ENCODE results near the gene ATN1.

The ATN1 gene

DNA sequence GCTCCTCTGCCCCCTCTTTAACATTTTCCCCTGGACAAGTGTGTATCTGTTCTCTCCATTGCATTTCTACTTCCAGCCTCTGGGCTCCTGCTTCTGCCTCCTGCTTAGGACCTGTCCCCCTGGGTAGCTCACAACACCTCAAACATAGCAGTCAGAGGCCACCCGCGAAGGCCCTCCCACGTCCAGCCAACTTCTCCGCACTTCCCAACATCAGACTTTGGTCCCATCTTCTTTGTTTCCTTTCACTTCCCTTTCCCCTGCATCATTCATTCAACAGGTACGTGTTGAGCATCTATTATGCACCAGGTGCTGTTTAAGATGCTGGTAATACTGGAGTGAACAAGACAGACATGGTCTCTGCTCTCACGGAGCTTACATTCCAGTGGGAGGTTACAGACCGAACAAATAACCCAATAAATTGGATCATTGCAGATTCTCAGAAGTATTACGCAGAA lies 19.2 kb downstream of the ATN1 start:
- no peak for DNase-seq

DNA sequence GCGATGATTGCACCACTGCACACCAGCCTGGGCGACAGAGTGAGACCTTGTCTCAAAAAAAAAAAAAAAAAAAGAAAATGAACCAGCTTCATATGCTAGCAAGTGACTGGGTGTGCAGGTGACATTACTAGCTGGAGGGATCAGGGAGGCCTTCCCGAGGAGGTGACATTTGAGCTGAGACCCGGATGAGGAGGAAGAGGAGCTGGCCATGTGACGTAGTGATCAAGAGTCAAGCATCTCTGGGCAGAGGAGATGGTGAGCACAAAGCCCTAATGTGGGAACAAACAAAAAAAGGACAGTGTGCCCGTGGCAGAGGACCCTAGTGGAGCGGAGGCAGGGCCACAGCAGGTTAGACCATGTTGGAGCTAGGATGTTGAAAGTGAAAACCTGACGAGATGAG lies 19.9 kb downstream of the ATN1 start:
- DNase-seq, result no peak

DNA sequence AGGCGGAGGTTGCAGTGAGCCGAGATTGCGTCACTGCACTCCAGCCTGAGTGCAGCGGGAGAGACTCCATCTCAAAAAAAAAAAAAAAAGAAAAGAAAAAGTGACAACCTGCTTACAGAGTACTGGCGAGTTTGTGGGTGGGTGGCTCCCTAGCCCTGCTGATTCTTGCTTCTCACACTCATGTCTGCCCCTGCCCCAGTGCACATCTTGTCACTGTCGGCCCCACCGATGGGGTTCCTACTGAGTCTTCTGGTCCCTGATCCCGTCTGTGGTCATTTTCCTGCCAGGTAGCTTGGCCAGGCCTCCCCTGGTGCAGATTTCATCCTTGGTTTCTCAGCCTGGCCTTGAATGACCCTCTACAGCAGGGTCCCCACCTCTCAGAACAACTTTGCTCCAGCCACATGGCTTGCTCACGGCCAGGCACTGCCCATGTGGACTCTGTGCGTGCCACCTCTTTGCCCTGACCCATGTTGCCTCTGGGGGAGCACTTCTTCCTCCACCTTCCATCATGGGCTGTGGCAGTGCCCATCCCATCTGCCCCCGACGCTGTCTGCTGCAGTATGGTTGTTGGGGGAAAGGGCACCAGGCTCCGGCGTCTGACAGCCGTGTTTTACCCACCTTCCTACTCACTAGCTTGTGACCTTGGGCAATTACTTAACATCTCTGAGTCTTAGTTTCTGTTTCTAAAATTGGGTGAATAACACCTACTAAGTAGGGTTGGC lies 21.3 kb downstream of the ATN1 start:
- peak; percentile 54 for DNase-seq

DNA sequence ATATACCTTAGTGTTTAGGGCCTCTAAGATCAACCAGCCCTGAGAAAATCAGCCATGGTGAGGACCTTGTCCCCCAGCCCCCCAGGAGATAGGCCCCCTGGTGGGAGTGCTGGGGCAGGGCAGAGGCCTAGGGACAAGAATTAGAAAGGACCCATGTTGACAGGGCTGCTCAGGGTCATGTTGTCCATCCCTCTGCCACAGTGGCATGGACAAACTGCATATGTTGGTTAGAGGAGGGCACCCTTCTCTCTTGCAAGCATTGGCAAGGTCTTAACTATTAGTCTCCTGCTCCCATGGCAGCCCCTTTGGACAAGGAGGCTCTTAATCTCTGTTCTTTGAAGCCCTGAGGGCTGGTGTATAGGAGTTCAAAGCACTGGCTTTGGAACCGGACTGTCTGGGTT lies 22.6 kb downstream of the ATN1 start:
- peak; percentile 47 for DNase-seq

DNA sequence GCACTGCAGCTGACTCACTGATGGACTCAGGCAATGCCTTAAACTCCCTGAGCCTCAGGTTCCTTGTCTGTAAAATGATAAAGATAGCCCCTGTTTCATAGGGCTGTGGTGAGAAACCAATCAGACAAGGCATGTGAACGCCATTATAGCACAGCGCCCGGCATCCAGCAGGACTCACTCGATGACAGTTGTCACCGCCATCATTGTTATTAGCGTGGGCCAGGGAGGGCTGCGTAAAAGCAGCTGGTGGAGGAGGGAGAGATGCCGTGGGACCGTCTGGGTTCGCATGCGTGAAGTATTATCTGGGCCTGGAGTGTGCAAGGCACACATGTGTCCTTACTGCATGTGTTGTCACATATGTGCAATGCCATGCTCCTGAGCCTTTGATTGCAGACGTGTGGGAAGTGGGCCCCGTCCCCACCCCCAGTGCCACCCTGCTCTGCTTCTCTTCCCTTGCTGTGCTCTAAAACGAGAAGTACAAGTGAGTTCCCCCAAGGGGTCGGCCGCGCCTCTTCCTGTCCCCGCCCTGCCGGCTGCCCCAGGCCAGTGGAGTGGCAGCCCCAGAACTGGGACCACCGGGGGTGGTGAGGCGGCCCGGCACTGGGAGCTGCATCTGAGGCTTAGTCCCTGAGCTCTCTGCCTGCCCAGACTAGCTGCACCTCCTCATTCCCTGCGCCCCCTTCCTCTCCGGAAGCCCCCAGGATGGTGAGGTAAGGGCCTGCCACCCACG lies 23.2 kb downstream of the ATN1 start, which contains the start of gene PTPN6:
Gene PTPN6 (plus strand): TSS at position 546 of the 730 bp plus-strand sequence. CDS start 157 bp downstream, at position 703.
- DNase-seq, result peak; percentile 76

DNA sequence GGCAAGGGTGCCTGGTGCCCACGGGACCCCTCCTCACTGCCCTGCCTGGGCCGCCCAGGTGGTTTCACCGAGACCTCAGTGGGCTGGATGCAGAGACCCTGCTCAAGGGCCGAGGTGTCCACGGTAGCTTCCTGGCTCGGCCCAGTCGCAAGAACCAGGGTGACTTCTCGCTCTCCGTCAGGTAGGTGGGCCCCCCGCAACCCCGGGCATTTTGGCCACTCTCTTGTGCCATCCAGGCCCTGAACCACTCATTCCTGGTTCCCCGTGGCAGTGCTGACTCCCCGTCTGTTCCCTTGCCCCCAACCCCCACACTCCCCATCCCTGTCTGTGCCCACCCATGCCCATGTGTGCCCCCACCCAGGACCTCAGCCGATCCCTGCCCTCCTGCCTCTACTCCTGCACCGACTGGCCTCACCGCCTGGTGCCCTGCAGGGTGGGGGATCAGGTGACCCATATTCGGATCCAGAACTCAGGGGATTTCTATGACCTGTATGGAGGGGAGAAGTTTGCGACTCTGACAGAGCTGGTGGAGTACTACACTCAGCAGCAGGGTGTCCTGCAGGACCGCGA lies 23.9 kb downstream of the ATN1 start:
- peak; percentile 49 for DNase-seq

DNA sequence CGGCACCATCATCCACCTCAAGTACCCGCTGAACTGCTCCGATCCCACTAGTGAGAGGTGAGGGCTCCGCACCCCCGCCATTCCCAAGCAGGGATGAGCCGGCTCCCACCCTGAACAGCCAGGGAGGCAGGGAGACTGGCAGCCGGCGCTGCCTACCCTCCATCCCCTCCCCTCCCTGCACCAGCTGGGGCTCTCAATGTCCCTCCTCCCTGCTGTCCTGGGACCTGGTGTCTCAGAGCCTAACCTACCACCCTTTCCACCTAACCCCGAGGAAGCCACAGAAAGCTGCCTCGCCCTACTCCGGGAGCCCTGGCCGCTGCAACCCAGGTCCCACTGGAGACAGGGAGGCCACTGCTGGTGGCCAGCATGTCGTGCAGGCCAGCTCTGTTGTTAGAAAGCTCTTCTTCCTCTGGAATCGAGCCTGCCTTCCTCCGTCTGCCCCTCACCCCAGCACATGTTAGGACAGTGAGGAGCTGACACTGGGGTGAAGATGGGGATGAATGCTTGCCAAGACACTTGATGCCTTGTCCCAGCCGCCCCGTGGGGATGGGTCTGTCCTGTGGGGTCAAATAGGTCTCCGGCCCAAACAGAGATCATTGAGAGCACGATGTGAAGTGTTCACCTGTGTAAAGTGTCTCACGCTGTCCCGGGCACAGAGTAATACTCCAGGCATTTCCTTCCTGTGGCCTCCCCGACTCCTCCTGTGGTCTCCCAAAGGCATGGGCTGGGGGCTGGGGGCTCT lies 24.5 kb downstream of the ATN1 start:
- peak; percentile 40 for DNase-seq

DNA sequence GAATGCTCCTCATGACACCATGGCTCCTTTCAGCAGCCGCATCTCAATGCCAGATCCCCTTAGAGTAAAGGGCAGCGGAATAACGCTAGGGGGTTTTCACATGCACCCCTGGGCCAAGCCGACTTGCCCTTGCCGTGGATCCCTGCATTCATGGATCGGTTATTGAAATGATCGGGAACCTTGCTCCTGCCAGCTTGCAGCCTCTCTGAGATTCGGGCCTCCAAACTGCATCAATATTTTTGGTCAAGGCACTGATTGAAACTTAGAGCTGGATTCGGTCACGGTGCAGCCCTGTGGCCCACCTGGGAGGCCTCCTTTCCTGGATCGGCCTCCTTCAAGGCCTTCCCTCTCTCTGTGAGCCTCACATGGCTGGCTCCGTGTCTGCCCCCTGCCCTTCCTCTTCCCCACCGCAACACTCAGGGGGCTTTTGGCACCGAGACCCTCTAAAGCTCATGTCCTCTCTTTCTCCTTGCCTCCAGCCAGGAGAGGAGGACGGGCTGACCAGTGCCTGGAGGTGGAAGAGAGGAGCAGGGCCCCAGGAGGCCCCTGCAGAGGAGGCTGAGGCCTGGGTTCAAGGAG lies 25.2 kb downstream of the ATN1 start:
- no peak for DNase-seq

DNA sequence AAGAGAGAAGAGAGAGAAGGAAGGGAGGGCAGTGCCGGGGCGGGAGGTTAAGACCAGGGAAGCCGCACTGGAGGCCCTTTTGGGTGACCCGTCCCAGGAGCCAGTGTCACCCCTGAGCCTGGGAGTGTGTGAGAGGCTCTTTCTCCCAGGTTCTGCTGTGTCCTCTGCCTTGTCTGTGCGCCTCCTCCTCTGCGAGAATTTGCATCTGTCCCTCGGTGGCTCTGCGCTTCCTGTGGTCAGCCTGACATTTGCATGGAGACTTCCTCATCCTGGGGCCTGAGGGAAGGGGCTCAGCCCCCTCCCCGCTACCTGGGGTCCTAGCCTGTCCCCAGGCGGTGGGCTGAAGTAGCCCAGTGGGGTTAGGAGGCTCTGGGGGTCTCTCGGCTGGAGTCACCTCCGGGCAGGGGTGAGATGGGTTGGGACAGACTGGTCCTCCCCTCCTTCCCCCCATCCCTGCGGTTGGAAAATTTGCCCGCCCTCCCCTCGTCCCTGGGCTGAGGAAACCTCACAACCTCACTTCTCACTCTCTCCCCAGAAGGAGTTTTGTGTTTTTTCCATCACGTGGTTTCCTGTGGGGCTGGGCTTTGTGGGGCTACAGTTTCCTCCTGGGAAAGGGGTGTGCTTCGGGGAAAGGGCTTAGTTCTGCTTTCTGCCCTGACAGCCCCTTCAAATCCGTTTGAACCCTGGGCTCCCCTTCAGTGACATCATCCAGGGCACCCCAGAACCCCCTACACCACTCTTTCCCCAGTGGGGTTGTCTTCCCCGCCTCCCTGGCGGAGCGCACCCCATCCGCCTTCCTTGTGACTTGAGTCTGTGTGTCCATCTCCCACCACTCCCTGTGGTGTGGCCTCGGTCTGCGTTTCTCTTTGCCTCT lies 25.9 kb downstream of the ATN1 start:
- DNase-seq, result peak; percentile 70

DNA sequence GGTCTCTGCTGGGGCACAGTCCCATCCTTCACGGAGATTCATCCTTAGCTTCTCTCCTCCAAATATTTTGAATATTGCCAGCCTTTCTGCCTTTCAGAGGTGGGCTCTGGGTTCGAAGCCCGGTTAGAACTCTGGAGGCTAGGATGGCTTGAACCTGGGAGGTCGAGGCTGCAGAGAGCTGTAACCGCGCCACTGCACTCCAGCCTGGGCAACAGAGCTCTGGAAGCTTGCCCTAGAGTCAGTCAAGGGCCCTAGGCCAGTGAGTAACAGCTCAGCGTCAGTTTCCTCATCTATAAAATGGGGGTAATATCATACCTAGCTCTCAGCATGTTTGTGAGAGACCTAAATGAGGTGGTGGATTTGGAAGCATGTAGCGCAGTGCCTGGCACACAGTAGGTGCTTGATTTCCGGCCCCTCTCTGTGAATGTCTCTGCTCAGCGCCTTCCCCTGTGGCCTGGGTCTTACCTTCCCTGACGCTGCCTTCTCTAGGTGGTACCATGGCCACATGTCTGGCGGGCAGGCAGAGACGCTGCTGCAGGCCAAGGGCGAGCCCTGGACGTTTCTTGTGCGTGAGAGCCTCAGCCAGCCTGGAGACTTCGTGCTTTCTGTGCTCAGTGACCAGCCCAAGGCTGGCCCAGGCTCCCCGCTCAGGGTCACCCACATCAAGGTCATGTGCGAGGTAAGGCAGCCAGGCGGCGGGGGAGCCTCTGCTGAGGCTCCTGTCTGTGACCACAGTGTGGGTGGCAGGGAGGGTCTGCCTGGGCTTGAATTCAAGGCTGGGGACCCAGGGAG lies 26.8 kb downstream of the ATN1 start:
- no peak for DNase-seq

DNA sequence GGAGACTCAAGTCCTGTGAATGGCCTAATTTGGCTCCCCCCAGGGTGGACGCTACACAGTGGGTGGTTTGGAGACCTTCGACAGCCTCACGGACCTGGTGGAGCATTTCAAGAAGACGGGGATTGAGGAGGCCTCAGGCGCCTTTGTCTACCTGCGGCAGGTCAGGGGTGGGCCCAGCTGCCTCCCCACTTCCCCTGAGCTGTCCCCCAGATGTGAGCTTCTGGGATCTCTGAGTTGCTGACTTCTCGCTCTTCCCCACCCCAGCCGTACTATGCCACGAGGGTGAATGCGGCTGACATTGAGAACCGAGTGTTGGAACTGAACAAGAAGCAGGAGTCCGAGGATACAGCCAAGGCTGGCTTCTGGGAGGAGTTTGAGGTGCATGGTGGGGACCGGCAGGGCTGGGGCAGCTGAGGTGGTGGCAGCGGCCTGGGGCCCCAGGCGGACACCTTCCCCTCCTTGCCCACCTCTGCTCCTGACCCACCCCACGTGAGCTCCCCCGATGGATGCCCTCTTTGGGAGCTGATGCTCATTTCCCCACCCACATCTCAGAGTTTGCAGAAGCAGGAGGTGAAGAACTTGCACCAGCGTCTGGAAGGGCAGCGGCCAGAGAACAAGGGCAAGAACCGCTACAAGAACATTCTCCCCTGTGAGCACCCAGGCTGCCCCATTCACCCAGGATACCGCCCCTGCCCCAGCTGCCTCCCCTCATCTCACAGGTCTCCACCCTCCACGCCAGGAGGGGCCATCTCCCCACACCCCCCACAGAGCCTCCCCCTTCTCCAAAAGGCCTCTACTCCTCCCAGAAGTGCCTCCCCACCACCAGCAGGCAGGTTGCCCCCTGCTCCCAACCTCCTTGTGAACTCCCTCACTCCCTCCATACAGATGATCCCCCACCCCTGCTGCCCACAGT lies 27.6 kb downstream of the ATN1 start:
- DNase-seq, result no peak

DNA sequence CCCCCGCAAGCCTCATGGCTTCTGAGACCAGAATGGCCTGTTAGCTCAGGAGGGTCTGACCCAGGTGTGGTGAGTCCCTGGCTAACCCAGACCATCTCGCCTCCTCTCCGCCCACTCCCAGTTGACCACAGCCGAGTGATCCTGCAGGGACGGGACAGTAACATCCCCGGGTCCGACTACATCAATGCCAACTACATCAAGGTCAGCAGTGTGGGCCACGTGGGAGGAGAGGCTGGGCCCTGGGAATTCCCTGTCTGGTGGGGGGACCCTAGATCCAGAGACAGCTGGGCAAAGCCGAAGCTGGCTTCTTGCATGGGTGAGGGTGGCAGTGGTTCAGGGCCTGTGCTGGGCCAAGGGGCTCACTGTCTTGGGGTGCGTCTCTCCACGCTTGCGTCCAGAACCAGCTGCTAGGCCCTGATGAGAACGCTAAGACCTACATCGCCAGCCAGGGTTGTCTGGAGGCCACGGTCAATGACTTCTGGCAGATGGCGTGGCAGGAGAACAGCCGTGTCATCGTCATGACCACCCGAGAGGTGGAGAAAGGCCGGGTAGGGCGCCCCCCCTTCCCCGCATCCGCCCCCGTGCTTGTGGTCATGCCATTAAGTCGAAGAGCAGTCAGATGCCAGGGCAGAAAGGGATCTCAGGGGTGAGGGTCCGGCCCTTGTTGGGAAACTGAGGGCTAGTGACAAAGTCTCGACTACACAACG lies 28.4 kb downstream of the ATN1 start:
- DNase-seq, result no peak

DNA sequence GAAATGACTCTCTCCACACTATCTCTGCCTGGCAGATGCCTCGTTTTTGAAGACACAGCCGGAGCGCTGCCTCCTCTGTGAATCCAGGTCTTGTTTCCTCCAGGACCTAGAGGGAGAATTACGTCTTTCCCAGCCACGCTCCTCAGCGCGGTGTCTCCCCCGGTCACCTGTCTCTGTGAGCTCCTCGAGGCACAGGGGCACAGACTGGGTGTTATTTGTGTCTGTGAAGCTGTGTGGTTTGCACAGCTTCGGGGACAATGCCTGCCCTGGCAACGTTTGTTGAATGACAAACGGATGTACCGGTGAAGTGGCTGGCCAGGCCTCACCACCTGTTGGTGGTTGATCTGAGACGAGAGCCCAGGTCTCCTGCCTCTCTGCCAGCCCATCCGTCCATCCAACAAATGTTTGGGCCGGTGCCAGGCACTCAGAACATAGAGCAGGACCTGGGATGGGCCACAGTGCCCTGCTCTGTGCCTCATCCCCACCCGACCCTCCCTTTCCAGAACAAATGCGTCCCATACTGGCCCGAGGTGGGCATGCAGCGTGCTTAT lies 29.5 kb downstream of the ATN1 start:
- DNase-seq, result peak; percentile 39

DNA sequence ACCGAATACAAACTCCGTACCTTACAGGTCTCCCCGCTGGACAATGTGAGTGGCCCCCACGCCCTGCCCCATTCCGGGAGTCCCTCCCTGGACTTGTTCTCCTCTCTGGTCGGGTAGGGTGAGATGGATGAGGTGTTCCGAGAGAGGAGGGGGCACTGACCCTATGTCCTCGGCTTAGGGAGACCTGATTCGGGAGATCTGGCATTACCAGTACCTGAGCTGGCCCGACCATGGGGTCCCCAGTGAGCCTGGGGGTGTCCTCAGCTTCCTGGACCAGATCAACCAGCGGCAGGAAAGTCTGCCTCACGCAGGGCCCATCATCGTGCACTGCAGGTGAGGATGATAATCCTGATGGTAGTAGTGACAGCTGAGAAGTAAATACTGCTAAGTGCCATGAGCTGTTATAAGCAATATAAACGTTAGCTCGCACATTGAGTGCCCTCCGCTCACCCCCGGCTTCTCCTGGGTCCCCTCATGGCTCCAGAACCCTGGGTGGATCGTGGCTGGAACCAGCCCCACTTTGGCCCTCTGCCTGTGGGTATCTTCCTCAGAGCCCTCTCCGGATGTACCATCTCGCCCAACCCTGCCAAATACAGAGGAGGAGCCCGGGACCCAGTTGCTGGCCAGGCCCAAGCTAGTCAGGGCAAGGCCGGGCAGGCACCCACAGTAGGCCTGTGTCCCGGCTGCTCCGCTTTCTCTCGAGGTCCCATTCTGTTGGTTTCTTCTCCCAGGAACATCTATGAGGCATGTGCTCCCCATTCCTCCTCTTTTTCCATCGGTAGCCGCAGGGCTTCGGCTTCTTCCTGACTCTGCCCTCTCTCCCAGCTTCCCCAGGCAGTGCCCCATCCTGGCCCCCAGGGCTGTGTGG lies 30.2 kb downstream of the ATN1 start:
- DNase-seq, result no peak

DNA sequence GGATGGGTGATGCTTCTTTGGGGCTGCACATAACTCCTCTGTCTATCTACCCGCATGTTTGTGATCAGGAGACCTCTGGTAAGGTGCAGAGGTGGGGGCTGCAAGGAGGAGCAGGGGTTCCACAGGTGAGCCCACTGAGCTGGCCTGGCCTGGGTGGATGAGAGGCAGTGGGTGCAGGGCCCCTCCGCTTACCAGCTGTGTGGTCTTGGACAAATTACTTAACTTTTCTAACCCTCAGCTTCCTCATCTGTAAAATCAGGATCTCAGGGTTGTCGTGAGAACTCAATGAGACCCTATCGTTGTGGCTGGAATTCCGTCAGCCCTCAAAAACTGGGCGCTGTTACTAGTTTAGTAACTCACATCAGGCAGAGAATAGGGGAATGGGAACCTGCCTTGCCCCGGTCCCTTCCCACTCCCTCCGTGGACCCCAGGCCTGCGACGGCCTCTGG lies 30.9 kb downstream of the ATN1 start:
- peak; percentile 24 for DNase-seq

DNA sequence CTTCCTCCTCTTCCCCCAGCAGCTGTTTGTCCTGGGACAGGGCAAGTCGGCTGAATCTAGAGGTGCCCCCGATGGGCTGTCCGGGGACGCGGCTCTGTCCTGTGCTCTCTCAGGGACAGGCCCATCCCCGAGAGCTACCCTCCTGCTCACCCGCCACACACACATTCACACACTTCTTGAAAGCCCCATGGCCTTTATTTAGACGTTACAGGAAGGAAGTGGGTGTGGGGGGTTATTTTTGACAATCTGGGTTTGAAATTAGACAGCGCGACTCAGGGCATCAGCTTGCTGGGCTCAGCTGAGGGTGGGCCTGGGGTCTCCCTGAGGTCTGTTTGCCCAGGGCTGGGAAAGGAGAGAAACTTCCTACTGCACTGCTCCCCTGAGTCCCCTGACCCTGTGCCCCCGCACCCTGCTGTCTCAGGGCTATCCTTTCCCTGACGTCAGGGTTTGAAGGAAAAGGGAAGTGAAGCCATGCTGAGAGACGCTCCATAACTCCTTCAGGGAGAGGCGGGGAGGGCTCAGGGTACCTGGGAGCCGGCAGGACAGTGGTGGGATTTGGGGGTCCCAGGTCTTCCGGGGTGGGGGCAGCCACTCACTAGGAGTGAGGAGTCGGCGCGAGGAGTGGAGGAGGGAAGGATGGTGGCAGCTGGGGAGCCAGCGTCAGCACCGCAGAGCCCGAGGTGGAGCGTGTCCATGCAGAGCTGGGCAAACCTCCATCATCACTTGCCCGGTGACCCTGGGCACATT lies 31.5 kb downstream of the ATN1 start:
- DNase-seq, result peak; percentile 78

Measured in CD4-positive, alpha-beta T cell treated with Interleukin-17A for 4 hours (primary cell).